Stomach (tissue), 4 donors: ENCODE data around the gene MMS22L.

ENCODE experiments used
- CTCF ChIP-seq, 7 experiments: fragments of 450-650 bp in 4 of 7; fragments of 200-600 bp in 3 of 7; sonication (generic) in 3 of 7; IDR thresholded peaks; one replicate each; pipeline ENCODE4 v1.5.1; 2016 to 2019; ENCODE audit warnings: antibody characterized with exemption in 7 of 7, control low read depth in 2 of 7, mild to moderate bottlenecking in 1 of 7
- EP300 ChIP-seq: sonication (generic); formaldehyde crosslinking; IDR thresholded peaks from one replicate; pipeline ENCODE4 v1.6.1; 2017; ENCODE audit warnings: antibody characterized with exemption

GRCh38 chr6:97322811-97323210, 39.8 kb upstream of the MMS22L start:
- TF ChIP-seq CTCF (IDR thresholded peaks at IDR 0.05) (no peak), EP300 (no peak)
